Effector memory CD8-positive, alpha-beta T cell (primary cell): ENCODE measurements around the gene PDE1C.
"Not testable (repeated sequence)": the region's sequence is repeated elsewhere in the genome, so short reads cannot be mapped to it uniquely, and the experiment has no call there.

Experiments
- ATAC-seq: fragments of 150-1000 bp; cut with Tn5 transposase; replicated peaks from 2 replicates; pipeline ENCODE4 v1.10.0; 2021; ENCODE audit warnings: mild to moderate bottlenecking, moderate library complexity
- DNase-seq, 3 experiments: peaks; one replicate each; pipeline ENCODE4 v3.0.0; 2021
- H3K27ac Mint-ChIP-seq, 2 donors: one replicate each; pipeline ENCODE4 v1.8.0; 2022; ENCODE audit warnings: mild to moderate bottlenecking in 2 of 2, mixed read lengths in 2 of 2, moderate library complexity in 2 of 2
- H3K27me3 Mint-ChIP-seq, 2 donors: one replicate each; pipeline ENCODE4 v1.8.0; 2022; ENCODE audit warnings: mixed read lengths in 2 of 2
- H3K36me3 Mint-ChIP-seq: one replicate; pipeline ENCODE4 v1.8.0; 2022; ENCODE audit warnings: mild to moderate bottlenecking, moderate library complexity, mixed read lengths; ENCODE audit not compliant: insufficient read depth
- H3K4me1 Mint-ChIP-seq, 2 donors: one replicate each; pipeline ENCODE4 v1.8.0; 2022; ENCODE audit warnings: low read depth in 2 of 2, mixed read lengths in 2 of 2
- H3K4me3 Mint-ChIP-seq, 2 donors: one replicate each; pipeline ENCODE4 v1.8.0; 2022; ENCODE audit warnings: mild to moderate bottlenecking in 2 of 2, mixed read lengths in 2 of 2, moderate library complexity in 2 of 2
- H3K9me3 Mint-ChIP-seq, 2 donors: one replicate each; pipeline ENCODE4 v1.8.0; 2022; ENCODE audit warnings: mixed read lengths in 2 of 2

PDE1C gene

GRCh38 chr7:31872545-31873370, 197.4 kb downstream of the PDE1C start:
- H3K9me3 Mint-ChIP-seq = peaks cover 11 to 18% of the 10 kb centered on the region in 2 donors
- no peaks in the 10 kb centered on the region for H3K27me3 Mint-ChIP-seq
- H3K4me1 Mint-ChIP-seq = no peaks in the 10 kb centered on the region
- H3K27ac Mint-ChIP-seq = no peak overlapping the region
- ATAC-seq = no peak
- DNase-seq = no peak
- H3K4me3 Mint-ChIP-seq = no peak overlapping the region
- H3K36me3 Mint-ChIP-seq = no peaks in the 10 kb centered on the region

GRCh38 chr7:31864646-31865045, 205.6 kb downstream of the PDE1C start:
- ATAC-seq (no peak), DNase-seq (no peak)
- Mint-ChIP-seq H3K4me3 (no peak overlapping the region), H3K9me3 (peaks cover 14 to 18% of the 10 kb centered on the region in 2 donors), H3K4me1 (no peaks in the 10 kb centered on the region), H3K36me3 (no peaks in the 10 kb centered on the region), H3K27me3 (no peaks in the 10 kb centered on the region), H3K27ac (no peak overlapping the region)

- Mint-ChIP-seq H3K36me3 (no peaks in the 10 kb centered on the region), H3K27me3 (no peaks in the 10 kb centered on the region)
- ATAC-seq = no peak
Measured at GRCh38 chr7:31860925-31861324, 209.3 kb downstream of the PDE1C start.

GRCh38 chr7:31858055-31858454, 212.2 kb downstream of the PDE1C start:
- no peak overlapping the region for H3K4me3 Mint-ChIP-seq
- ATAC-seq (no peak), DNase-seq (no peak)
- H3K9me3 Mint-ChIP-seq = peaks cover 7 to 8% of the 10 kb centered on the region in 2 donors
- no peaks in the 10 kb centered on the region for H3K4me1 Mint-ChIP-seq
- H3K36me3 Mint-ChIP-seq = peaks cover 3% of the 10 kb centered on the region
- no peak overlapping the region for H3K27ac Mint-ChIP-seq
- H3K27me3 Mint-ChIP-seq = no peaks in the 10 kb centered on the region

More at GRCh38 chr7:31860925-31861324, 209.3 kb downstream of the PDE1C start:
- DNase-seq = no peak
- no peak overlapping the region for H3K4me3 Mint-ChIP-seq
- H3K27ac Mint-ChIP-seq = no peak overlapping the region
- peaks cover 7 to 8% of the 10 kb centered on the region in 2 donors for H3K9me3 Mint-ChIP-seq
- no peaks in the 10 kb centered on the region for H3K4me1 Mint-ChIP-seq

DNA sequence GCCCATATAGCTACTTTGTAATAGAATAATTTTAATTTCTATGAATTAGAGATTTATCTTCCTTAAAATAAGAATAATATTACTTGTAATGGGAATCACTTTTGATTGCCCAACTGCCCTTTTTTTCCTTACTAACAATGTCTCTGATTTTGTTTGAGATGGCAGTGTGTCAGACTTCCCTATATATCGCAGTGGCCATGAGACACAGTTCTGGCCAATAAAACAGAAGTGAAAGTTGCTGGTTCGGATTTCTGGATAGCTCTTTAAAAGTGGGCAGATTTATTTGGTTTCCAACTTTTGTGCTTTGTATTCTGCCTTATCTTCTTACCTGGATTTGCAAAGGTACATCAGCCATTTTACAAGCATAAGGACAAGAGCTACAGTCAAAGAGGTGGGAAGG, 213.0 kb downstream of the PDE1C start:
- no peak overlapping the region for H3K27ac Mint-ChIP-seq
- no peak overlapping the region for H3K4me3 Mint-ChIP-seq
- no peaks in the 10 kb centered on the region for H3K4me1 Mint-ChIP-seq
- no peak for ATAC-seq
- peaks cover 7% of the 10 kb centered on the region in 2 donors for H3K9me3 Mint-ChIP-seq
- H3K36me3 Mint-ChIP-seq = peaks cover 3% of the 10 kb centered on the region
- no peaks in the 10 kb centered on the region for H3K27me3 Mint-ChIP-seq
- DNase-seq = no peak

- H3K9me3 Mint-ChIP-seq = peaks cover 0 to 4% of the 10 kb centered on the region in 2 donors
- peaks cover 3% of the 10 kb centered on the region for H3K36me3 Mint-ChIP-seq
- no peaks in the 10 kb centered on the region for H3K27me3 Mint-ChIP-seq
- DNase-seq (no peak), ATAC-seq (no peak)
- no peaks in the 10 kb centered on the region for H3K4me1 Mint-ChIP-seq
- no peak overlapping the region for H3K27ac Mint-ChIP-seq
- H3K4me3 Mint-ChIP-seq = no peak overlapping the region
Measured at GRCh38 chr7:31856337-31856736, 213.9 kb downstream of the PDE1C start.

DNA sequence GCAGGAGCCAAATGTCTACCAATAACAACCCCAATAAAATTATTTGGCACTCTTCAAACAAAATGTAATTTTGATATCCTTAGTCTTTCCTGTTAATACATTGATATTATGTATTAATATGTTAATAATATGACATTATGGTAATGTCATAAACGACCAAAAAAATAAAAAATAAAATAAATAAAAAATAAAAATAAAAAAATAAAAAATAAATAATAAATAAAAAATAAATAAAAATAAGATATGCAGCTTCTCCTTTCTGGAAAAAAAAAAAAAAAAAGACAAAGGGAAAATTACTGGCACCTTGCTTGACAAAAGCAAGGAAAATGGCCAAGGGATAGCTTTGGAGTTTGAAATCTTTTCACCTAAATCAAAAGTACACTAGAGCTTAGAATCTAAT, 214.7 kb downstream of the PDE1C start:
- Mint-ChIP-seq H3K36me3 (peaks cover 3% of the 10 kb centered on the region), H3K27me3 (no peaks in the 10 kb centered on the region), H3K27ac (no peak overlapping the region), H3K9me3 (peaks cover 0 to under 1% of the 10 kb centered on the region in 2 donors), H3K4me3 (no peak overlapping the region), H3K4me1 (no peaks in the 10 kb centered on the region)
- no peak for DNase-seq
- ATAC-seq = no peak

- no peaks in the 10 kb centered on the region for H3K27me3 Mint-ChIP-seq
- peaks cover 0 to 2% of the 10 kb centered on the region in 2 donors for H3K9me3 Mint-ChIP-seq
- no peak for DNase-seq
- peaks cover 3% of the 10 kb centered on the region for H3K36me3 Mint-ChIP-seq
- ATAC-seq = no peak
- H3K4me1 Mint-ChIP-seq = no peaks in the 10 kb centered on the region
- no peak overlapping the region for H3K27ac Mint-ChIP-seq
- H3K4me3 Mint-ChIP-seq = no peak overlapping the region
Measured at GRCh38 chr7:31853380-31853779, 216.8 kb downstream of the PDE1C start.

- Mint-ChIP-seq H3K27ac (no peak overlapping the region), H3K9me3 (peaks cover 0 to 2% of the 10 kb centered on the region in 2 donors), H3K27me3 (no peaks in the 10 kb centered on the region), H3K4me1 (no peaks in the 10 kb centered on the region), H3K36me3 (peaks cover 3% of the 10 kb centered on the region), H3K4me3 (no peak overlapping the region)
- DNase-seq (no peak), ATAC-seq (no peak)
Measured at GRCh38 chr7:31852462-31852861, 217.7 kb downstream of the PDE1C start.

DNA sequence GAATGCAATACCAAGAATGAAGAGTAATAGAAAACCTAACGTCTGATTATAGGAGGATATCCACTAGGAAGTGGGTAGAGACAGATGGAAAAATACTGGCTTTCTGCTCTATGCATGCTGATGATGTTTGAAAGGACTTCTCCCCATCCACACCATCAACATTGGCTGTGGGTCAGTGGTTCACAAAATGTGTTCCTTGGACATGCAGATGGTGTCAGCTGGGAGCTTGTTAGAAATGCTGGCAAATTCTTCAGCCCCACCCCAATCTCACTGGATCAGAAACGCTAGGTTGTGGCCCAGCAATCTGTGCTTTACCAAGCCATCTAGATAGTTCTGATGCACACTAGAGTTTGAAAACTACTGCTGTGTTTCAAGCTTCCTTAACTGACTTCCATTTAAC, 219.1 kb downstream of the PDE1C start:
- H3K4me3 Mint-ChIP-seq = no peak overlapping the region
- peaks cover 3% of the 10 kb centered on the region for H3K36me3 Mint-ChIP-seq
- H3K27ac Mint-ChIP-seq = no peak overlapping the region
- DNase-seq (no peak), ATAC-seq (no peak)
- no peaks in the 10 kb centered on the region for H3K4me1 Mint-ChIP-seq
- peaks cover 0 to 2% of the 10 kb centered on the region in 2 donors for H3K9me3 Mint-ChIP-seq
- no peaks in the 10 kb centered on the region for H3K27me3 Mint-ChIP-seq

DNA sequence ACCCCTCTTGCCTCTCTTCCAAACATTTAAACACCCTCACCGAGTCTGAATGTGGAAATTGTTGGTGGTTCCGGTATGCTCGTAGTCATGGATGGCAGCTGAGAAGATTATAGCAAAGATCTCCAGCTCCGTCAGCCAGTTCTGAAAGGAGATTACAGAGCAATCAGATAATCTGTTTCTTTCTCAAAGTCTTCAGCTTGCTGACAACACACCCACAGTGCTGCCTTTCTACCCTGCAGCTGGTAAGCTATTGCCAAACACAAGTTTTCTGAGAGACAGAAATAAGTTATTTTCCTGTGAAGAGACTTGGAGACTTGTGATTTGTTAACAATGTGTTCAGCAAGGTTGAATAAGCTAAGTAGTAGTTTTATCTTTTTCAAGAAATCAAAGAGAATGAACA, 219.6 kb downstream of the PDE1C start:
- no peaks in the 10 kb centered on the region for H3K27me3 Mint-ChIP-seq
- no peak overlapping the region for H3K27ac Mint-ChIP-seq
- no peak for DNase-seq
- peaks cover under 1% of the 10 kb centered on the region for H3K36me3 Mint-ChIP-seq
- no peak overlapping the region for H3K4me3 Mint-ChIP-seq
- H3K4me1 Mint-ChIP-seq = no peaks in the 10 kb centered on the region
- peaks cover 0 to 2% of the 10 kb centered on the region in 2 donors for H3K9me3 Mint-ChIP-seq
- ATAC-seq = no peak

DNA sequence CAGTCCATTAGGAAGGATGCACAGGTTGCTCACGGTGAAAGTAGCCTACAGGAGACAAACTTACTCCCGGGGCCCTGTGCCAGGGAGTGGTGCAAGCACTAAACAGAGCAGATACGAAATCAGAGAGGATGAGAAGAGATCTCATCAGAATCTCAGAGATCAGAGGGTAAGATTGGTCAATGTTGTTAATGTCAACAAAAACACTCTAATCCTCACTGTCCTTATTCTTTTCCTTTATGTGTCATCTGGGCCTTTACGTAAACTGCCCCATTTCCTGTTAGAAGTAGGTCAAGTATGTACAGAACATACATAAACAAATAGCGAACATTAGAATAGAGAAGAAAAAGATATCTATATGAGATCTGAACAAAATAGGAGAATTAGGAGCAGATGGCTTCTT, 220.1 kb downstream of the PDE1C start:
- H3K4me3 Mint-ChIP-seq = no peak overlapping the region

GRCh38 chr7:31835471-31835870, 234.7 kb downstream of the PDE1C start:
- Mint-ChIP-seq H3K4me1 (no peaks in the 10 kb centered on the region), H3K36me3 (no peaks in the 10 kb centered on the region), H3K27ac (no peak overlapping the region), H3K4me3 (no peak overlapping the region), H3K9me3 (peaks cover 7 to 15% of the 10 kb centered on the region in 2 donors), H3K27me3 (no peaks in the 10 kb centered on the region)
- no peak for DNase-seq
- ATAC-seq = no peak

More for the DNA sequence above, 220.1 kb downstream of the PDE1C start:
- Mint-ChIP-seq H3K27me3 (no peaks in the 10 kb centered on the region), H3K9me3 (peaks cover 0 to 2% of the 10 kb centered on the region in 2 donors), H3K27ac (no peak overlapping the region), H3K36me3 (no peaks in the 10 kb centered on the region), H3K4me1 (no peaks in the 10 kb centered on the region)
- ATAC-seq (no peak), DNase-seq (no peak)

- H3K9me3 Mint-ChIP-seq = peaks cover 7 to 18% of the 10 kb centered on the region in 2 donors
- H3K36me3 Mint-ChIP-seq, H3K4me1 Mint-ChIP-seq, H3K27ac Mint-ChIP-seq, ATAC-seq, H3K27me3 Mint-ChIP-seq, H3K4me3 Mint-ChIP-seq, DNase-seq: not testable (repeated sequence)
Measured at GRCh38 chr7:31833625-31834024, 236.6 kb downstream of the PDE1C start.
